GM04504 (cell line): ENCODE results near the gene PDE10A.
"Not testable (repeated sequence)": the region's sequence is repeated elsewhere in the genome, so short reads cannot be mapped to it uniquely, and the experiment has no call there.

Experiments used
- DNase-seq: peaks from one replicate; pipeline ENCODE4 v3.0.0-alpha.2; 2012; ENCODE audit warnings: low read depth

PDE10A gene

DNA sequence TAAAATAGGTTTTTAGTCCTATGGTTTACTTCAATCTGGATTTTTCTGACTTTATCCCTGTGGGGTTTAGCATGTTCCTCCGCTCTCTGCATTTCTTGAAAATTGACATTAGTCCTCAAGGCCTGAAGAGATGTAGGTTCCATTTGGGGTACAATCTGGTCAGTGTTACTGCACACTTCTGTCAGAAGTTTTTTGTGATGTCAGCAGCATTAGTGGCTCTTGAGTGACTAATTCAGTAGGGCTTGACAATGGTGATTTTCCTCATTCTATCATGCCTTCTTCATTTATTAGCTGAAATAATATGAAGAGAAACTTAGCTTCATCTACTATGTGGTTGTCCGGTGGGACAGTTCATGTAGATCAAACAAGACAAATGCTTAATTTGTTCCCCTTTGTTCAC lies 114.6 kb downstream of the PDE10A start:
- DNase-seq, result no peak

- DNase-seq, result no peak
These were observed 117.2 kb downstream of the PDE10A start for GRCh38 chr6:165545806-165546205.

- no peak for DNase-seq
These were observed 119.3 kb downstream of the PDE10A start for GRCh38 chr6:165543781-165544180.

DNA sequence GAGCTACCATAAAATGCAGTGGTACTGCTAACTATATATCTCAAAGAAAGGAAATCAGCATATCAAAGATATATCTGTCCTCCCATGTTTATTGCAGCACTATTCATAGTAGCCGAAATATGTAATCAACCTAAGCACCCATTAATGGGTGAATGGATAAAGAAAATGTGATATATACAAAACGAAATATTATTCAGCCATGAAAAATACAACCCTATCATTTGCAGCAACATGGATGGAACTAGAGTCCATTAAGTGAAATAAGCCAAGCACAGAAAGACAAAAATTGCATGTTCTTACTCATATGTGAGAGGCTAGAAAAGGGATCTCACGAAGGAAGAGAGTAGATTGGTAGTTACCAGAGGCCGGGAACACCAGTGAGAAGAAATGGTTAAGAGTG lies 126.1 kb downstream of the PDE10A start:
- no peak for DNase-seq

GRCh38 chr6:165519316-165519715 lies 143.7 kb downstream of the PDE10A start:
- no peak for DNase-seq

- no peak for DNase-seq
These were observed 146.9 kb downstream of the PDE10A start for GRCh38 chr6:165515963-165516624.

GRCh38 chr6:165514621-165515020 lies 148.4 kb downstream of the PDE10A start:
- DNase-seq, result no peak

GRCh38 chr6:165511807-165512206 lies 151.2 kb downstream of the PDE10A start:
- DNase-seq, result no peak

- DNase-seq, result no peak
These were observed 154.6 kb downstream of the PDE10A start for GRCh38 chr6:165508321-165508869.

GRCh38 chr6:165506657-165507056 lies 156.4 kb downstream of the PDE10A start:
- DNase-seq, result no peak

DNA sequence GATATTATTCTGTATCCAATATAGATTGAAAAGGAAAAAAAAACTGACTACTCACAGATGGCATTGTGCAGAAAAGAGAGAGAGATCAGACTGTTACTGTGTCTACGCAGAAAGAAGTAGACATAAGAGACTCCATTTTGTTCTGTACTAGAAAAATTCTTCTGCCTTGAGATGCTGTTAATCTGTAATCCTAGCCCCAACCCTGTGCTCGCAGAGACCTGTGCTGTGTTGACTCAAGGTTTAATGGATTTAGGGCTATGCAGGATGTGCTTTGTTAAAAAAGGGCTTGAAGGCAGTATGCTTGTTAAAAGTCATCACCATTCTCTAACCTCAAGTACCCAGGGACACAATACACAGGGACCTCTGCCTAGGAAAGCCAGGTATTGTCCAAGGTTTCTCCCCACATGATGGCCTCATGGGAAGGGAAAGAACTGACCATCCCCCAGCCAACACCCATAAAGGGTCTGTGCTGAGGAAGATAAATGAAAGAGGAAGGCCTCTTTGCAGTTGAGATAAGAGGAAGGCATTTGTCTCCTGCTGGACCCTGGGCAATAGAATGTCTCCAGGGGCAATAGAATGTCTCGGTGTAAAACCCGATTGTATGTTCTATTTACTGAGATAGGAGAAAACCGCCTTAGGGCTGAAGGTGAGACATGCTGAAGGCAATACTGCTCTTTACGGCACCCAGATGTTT lies 162.7 kb downstream of the PDE10A start:
- DNase-seq, result not testable (repeated sequence)

GRCh38 chr6:165497472-165497871 lies 165.6 kb downstream of the PDE10A start:
- DNase-seq, result no peak

GRCh38 chr6:165488624-165489295 lies 174.3 kb downstream of the PDE10A start:
- DNase-seq, result no peak

DNA sequence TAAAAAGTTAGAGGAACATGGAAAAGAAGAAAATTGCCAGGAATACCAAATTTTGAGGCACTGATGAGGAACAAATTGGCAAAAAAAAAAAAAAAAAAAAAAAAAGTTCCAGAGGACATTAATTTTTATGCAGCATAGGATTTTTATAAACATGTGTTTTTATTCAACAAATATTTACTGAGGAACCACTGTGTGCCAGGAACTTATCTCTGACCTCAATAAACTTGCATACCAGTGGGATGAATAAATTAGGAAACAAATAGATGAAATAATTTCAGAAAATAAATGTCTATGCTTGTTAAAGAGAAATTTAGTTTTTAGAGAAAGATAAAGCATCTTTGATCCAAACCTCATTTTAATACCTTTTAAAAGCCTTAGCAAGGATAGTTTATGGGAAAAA lies 175.1 kb downstream of the PDE10A start:
- DNase-seq, result no peak

- no peak for DNase-seq
These were observed 175.7 kb downstream of the PDE10A start for GRCh38 chr6:165487347-165487746.

- no peak for DNase-seq
These were observed 176.6 kb downstream of the PDE10A start for GRCh38 chr6:165486183-165487137.

DNA sequence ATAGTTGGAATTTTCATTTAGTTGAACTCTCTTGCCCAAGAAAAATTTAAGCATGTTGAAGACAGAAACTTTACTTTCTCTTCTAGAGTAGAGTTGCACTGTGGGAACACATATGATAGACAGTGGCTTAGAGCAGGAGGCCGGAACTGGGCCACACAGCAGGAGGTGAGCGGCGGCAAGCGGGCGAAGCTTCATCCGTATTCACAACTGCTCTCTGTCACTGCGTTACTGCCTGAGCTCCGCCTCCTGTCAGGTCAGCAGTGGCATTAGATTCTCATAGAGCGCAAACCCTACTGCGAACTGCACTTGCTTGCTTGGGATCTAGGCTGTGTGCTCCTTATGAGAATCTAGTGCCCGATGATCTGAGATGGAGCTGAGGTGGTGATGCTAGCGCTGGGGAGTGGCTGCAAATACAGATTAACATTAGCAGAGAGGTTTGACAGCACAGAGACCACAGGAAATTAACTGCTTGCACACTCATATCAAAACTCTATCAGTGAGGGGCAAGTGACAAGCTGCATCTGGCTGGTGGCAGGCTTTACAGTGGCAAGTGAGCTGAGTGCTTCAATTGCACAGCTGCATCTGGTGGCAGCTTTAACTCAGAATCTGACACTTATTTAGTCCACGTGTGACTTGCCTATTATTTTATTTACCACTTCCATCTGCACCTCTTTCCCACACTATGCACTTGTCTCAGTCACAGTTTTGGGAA lies 178.7 kb downstream of the PDE10A start:
- DNase-seq, result no peak

GRCh38 chr6:165481921-165482320 lies 181.1 kb downstream of the PDE10A start:
- DNase-seq, result no peak

GRCh38 chr6:165480916-165481315 lies 182.1 kb downstream of the PDE10A start:
- DNase-seq, result no peak

GRCh38 chr6:165478581-165478980 lies 184.5 kb downstream of the PDE10A start:
- no peak for DNase-seq

DNA sequence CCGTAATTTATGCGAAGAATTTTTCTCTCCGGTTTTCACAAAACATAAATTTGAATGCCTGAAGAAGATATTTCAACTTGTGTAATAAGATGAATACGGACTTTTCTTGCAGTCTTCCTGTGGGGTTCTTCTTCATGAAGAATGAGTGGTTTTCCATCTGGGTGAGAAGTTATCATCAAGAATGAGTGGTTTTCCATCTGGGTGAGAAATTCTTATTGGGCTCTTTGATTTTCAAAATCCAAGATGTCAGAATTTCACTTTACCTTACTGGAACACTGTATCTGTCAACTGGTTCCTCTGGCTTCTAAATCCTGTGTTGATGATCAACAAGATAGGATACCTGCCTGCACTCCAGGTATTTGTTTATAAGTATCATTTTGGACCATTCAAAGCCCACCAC lies 193.6 kb downstream of the PDE10A start:
- no peak for DNase-seq
